T-helper 2 cell (primary cell): ENCODE results near the gene ARID1B.
"Not testable (repeated sequence)": the region's sequence is repeated elsewhere in the genome, so short reads cannot be mapped to it uniquely, and the experiment has no call there.

ENCODE experiments used
- DNase-seq, 5 experiments: peaks; one replicate each; pipeline versions ENCODE4 v3.0.0 to v3.0.0-alpha.2; 2012 to 2022

ARID1B gene

GRCh38 chr6:157030755-157031154 is 253.6 kb downstream of the ARID1B start:
- DNase-seq: no peak

GRCh38 chr6:157032923-157033322 is 255.7 kb downstream of the ARID1B start:
- no peak for DNase-seq

GRCh38 chr6:157033428-157034140 is 256.4 kb downstream of the ARID1B start:
- no peak for DNase-seq

- DNase-seq: peak in 1 of 5 experiments; percentile 63
These were observed 257.5 kb downstream of the ARID1B start for GRCh38 chr6:157034436-157035230.

GRCh38 chr6:157035546-157035945 is 258.4 kb downstream of the ARID1B start:
- DNase-seq: no peak

GRCh38 chr6:157036245-157036711 is 259.1 kb downstream of the ARID1B start:
- no peak for DNase-seq

GRCh38 chr6:157037165-157037564 is 260.0 kb downstream of the ARID1B start:
- DNase-seq: no peak

GRCh38 chr6:157038610-157039009 is 261.4 kb downstream of the ARID1B start:
- DNase-seq: no peak

GRCh38 chr6:157039639-157040038 is 262.5 kb downstream of the ARID1B start:
- not testable (repeated sequence) for DNase-seq

- no peak for DNase-seq
These were observed 263.0 kb downstream of the ARID1B start for GRCh38 chr6:157040191-157040590.

GRCh38 chr6:157045831-157046454 is 268.8 kb downstream of the ARID1B start:
- no peak for DNase-seq

GRCh38 chr6:157046776-157047175 is 269.6 kb downstream of the ARID1B start:
- no peak for DNase-seq

GRCh38 chr6:157047328-157047727 is 270.1 kb downstream of the ARID1B start:
- no peak for DNase-seq

GRCh38 chr6:157047951-157048350 is 270.8 kb downstream of the ARID1B start:
- DNase-seq: no peak

- DNase-seq: no peak
These were observed 272.0 kb downstream of the ARID1B start for GRCh38 chr6:157049133-157049532.

GRCh38 chr6:157050537-157051265 is 273.5 kb downstream of the ARID1B start:
- no peak for DNase-seq

- peak in 2 of 5 experiments; percentile 78 to 88 for DNase-seq
These were observed 277.4 kb downstream of the ARID1B start for GRCh38 chr6:157054531-157054979.

GRCh38 chr6:157055863-157056262 is 278.7 kb downstream of the ARID1B start:
- no peak for DNase-seq

- DNase-seq: peak in 2 of 5 experiments; percentile 30 to 56
These were observed 279.1 kb downstream of the ARID1B start for GRCh38 chr6:157056275-157056674.

- DNase-seq: no peak
These were observed 281.4 kb downstream of the ARID1B start for GRCh38 chr6:157058574-157058973.

GRCh38 chr6:157059781-157060180 is 282.6 kb downstream of the ARID1B start:
- no peak for DNase-seq

GRCh38 chr6:157060440-157060952 is 283.3 kb downstream of the ARID1B start:
- no peak for DNase-seq
